ENCODE results near the gene ANKS1B.
"Not testable (repeated sequence)": the region's sequence is repeated elsewhere in the genome, so short reads cannot be mapped to it uniquely, and the experiment has no call there.

The ANKS1B gene

GRCh38 chr12:98973395-98973794 lies 1011.3 kb downstream of the ANKS1B start:
- no peak for DNase-seq (ENCODE audit: low read depth in 2 of 2, low spot score in 1 of 2)

GRCh38 chr12:98970950-98971349 lies 1013.8 kb downstream of the ANKS1B start:
- no peak for DNase-seq (ENCODE audit: low read depth in 2 of 2, low spot score in 1 of 2)

GRCh38 chr12:98970210-98970609 lies 1014.5 kb downstream of the ANKS1B start:
- DNase-seq (ENCODE audit: low read depth in 2 of 2, low spot score in 1 of 2), result no peak

- DNase-seq (ENCODE audit: low read depth in 2 of 2, low spot score in 1 of 2), result no peak
Measured at GRCh38 chr12:98968896-98969295, 1015.8 kb downstream of the ANKS1B start.

GRCh38 chr12:98957135-98957534 lies 1027.6 kb downstream of the ANKS1B start:
- DNase-seq (ENCODE audit: low read depth in 2 of 2, low spot score in 1 of 2), result not testable (repeated sequence)

- DNase-seq (ENCODE audit: low read depth in 2 of 2, low spot score in 1 of 2), result no peak
Measured at GRCh38 chr12:98955284-98955683, 1029.5 kb downstream of the ANKS1B start.

GRCh38 chr12:98954506-98954905 lies 1030.2 kb downstream of the ANKS1B start:
- no peak for DNase-seq (ENCODE audit: low read depth in 2 of 2, low spot score in 1 of 2)

GRCh38 chr12:98951406-98951805 lies 1033.3 kb downstream of the ANKS1B start:
- DNase-seq (ENCODE audit: low read depth in 2 of 2, low spot score in 1 of 2), result no peak

- DNase-seq (ENCODE audit: low read depth in 2 of 2, low spot score in 1 of 2), result no peak
Measured at GRCh38 chr12:98948343-98948949, 1036.3 kb downstream of the ANKS1B start.

GRCh38 chr12:98945864-98946263 lies 1038.9 kb downstream of the ANKS1B start:
- DNase-seq (ENCODE audit: low read depth in 2 of 2, low spot score in 1 of 2), result no peak

GRCh38 chr12:98939926-98940325 lies 1044.8 kb downstream of the ANKS1B start:
- no peak for DNase-seq (ENCODE audit: low read depth in 2 of 2, low spot score in 1 of 2)

GRCh38 chr12:98939350-98939749 lies 1045.4 kb downstream of the ANKS1B start:
- no peak for DNase-seq (ENCODE audit: low read depth in 2 of 2, low spot score in 1 of 2)

GRCh38 chr12:98935847-98936246 lies 1048.9 kb downstream of the ANKS1B start:
- DNase-seq (ENCODE audit: low read depth in 2 of 2, low spot score in 1 of 2), result no peak

GRCh38 chr12:98922871-98923270 lies 1061.9 kb downstream of the ANKS1B start:
- no peak for DNase-seq (ENCODE audit: low read depth in 2 of 2, low spot score in 1 of 2)

- DNase-seq (ENCODE audit: low read depth in 2 of 2, low spot score in 1 of 2), result no peak
Measured at GRCh38 chr12:98918176-98918863, 1066.4 kb downstream of the ANKS1B start.

- DNase-seq (ENCODE audit: low read depth in 2 of 2, low spot score in 1 of 2), result no peak
Measured at GRCh38 chr12:98916106-98916505, 1068.6 kb downstream of the ANKS1B start.

GRCh38 chr12:98912401-98912974 lies 1072.2 kb downstream of the ANKS1B start:
- no peak for DNase-seq (ENCODE audit: low read depth in 2 of 2, low spot score in 1 of 2)

GRCh38 chr12:98911396-98911795 lies 1073.3 kb downstream of the ANKS1B start:
- no peak for DNase-seq (ENCODE audit: low read depth in 2 of 2, low spot score in 1 of 2)

- DNase-seq (ENCODE audit: low read depth in 2 of 2, low spot score in 1 of 2), result no peak
Measured at GRCh38 chr12:98909746-98910145, 1075.0 kb downstream of the ANKS1B start.

GRCh38 chr12:98908866-98909265 lies 1075.9 kb downstream of the ANKS1B start:
- no peak for DNase-seq (ENCODE audit: low read depth in 2 of 2, low spot score in 1 of 2)

- no peak for DNase-seq (ENCODE audit: low read depth in 2 of 2, low spot score in 1 of 2)
Measured at GRCh38 chr12:98903875-98904274, 1080.9 kb downstream of the ANKS1B start.

- DNase-seq (ENCODE audit: low read depth in 2 of 2, low spot score in 1 of 2), result no peak
Measured at GRCh38 chr12:98901189-98901588, 1083.5 kb downstream of the ANKS1B start.

GRCh38 chr12:98896938-98897337 lies 1087.8 kb downstream of the ANKS1B start:
- DNase-seq (ENCODE audit: low read depth in 2 of 2, low spot score in 1 of 2), result no peak
